Smooth muscle cell (in vitro differentiated cells): ENCODE measurements around the gene ABCA1. TPM values are rescaled to one million over a fixed set of nuclear protein-coding genes. Genes with fewer than 3 reads are reported as not detected.

Experiments used
- DNase-seq: peaks from one replicate; lab custom pipeline; 2025; ENCODE audit not compliant: unreplicated experiment; lab: John Stamatoyannopoulos, UW
- H2AFZ ChIP-seq: fragments of 200-600 bp; sonication (generic); 2 replicates; pipeline ENCODE4 v1.6.0; 2016; ENCODE audit warnings: antibody characterized with exemption, low read depth, mild to moderate bottlenecking
- H3F3A ChIP-seq: fragments of 200-600 bp; sonication (generic); 2 replicates; pipeline ENCODE4 v1.6.0; 2017; ENCODE audit warnings: antibody characterized with exemption, low read depth
- H3K27ac ChIP-seq: fragments of 200-600 bp; sonication (generic); 2 replicates; pipeline ENCODE4 v1.5.1; 2016; ENCODE audit warnings: low read depth, mild to moderate bottlenecking
- H3K27me3 ChIP-seq: fragments of 200-600 bp; sonication (generic); 2 replicates; pipeline ENCODE4 v1.6.1; 2016; ENCODE audit warnings: low read depth, mild to moderate bottlenecking
- H3K36me3 ChIP-seq: fragments of 200-600 bp; sonication (generic); 2 replicates; pipeline ENCODE4 v1.5.1; 2016; ENCODE audit warnings: low read depth
- H3K4me1 ChIP-seq: fragments of 200-600 bp; sonication (generic); 2 replicates; pipeline ENCODE4 v1.5.1; 2016; ENCODE audit warnings: low read depth
- H3K4me2 ChIP-seq: fragments of 200-600 bp; sonication (generic); 2 replicates; pipeline ENCODE4 v1.6.0; 2016; ENCODE audit warnings: mild to moderate bottlenecking
- H3K4me3 ChIP-seq: fragments of 200-600 bp; sonication (generic); 2 replicates; pipeline ENCODE4 v1.5.1; 2016; ENCODE audit warnings: mild to moderate bottlenecking
- H3K79me2 ChIP-seq: fragments of 200-600 bp; sonication (generic); 2 replicates; pipeline ENCODE4 v1.6.0; 2016; ENCODE audit warnings: low read depth, mild to moderate bottlenecking
- H3K9ac ChIP-seq: fragments of 200-600 bp; sonication (generic); 2 replicates; pipeline ENCODE4 v1.6.0; 2016; ENCODE audit warnings: low read depth
- H3K9me3 ChIP-seq: fragments of 200-600 bp; sonication (generic); replicated peaks from 2 replicates; pipeline ENCODE4 v1.5.1; 2016; ENCODE audit warnings: low read depth
- H4K20me1 ChIP-seq: fragments of 200-600 bp; sonication (generic); 2 replicates; pipeline ENCODE4 v1.6.0; 2016; ENCODE audit warnings: low read depth
- CTCF ChIP-seq: fragments of 200-600 bp; sonication (generic); IDR thresholded peaks from 2 replicates; pipeline ENCODE4 v1.5.1; 2017; ENCODE audit warnings: borderline replicate concordance, mild to moderate bottlenecking, antibody characterized with exemption; ENCODE audit not compliant: insufficient read depth, poor library complexity, severe bottlenecking
- WGBS: methylation state at CpG from one replicate; pipeline ENCODE4 v1.1.7; 2016; ENCODE audit warnings: low lambda C conversion rate; 5-methylcytosine and 5-hydroxymethylcytosine counted together
- polyA plus RNA-seq: library from polyadenylated mRNA; unstranded; fragments of >200 nt; fragmentation: Nextera tagmentation; extraction: Ambion mirVana; gene quantifications from 2 replicates; pipeline ENCODE4 v1.2.1, GENCODE V29; 2016
- total RNA-seq: library from RNA; depleted of rRNA; stranded (reverse); fragments of >200 nt; gene quantifications from 2 replicates; pipeline ENCODE4 v1.2.3, GENCODE V29; 2014

The ABCA1 gene
- total and polyA plus RNA-seq, 2 experiments from 2014 or later: 2.8 to 29.6 TPM

- WGBS: 85% methylated on average over 1 of the region's 1 CpG
- Histone ChIP-seq H3K9me3 (no peaks in the 10 kb centered on the region), H3F3A (no peaks in the 10 kb centered on the region), H3K4me1 (peaks cover 18% of the 10 kb centered on the region), H2AFZ (no peak overlapping the region), H3K27ac (peak overlapping the region; percentile 28), H3K27me3 (no peaks in the 10 kb centered on the region), H3K79me2 (peaks cover 9% of the 10 kb centered on the region), H3K4me2 (peak overlapping the region; percentile 57), H4K20me1 (peaks cover 32% of the 10 kb centered on the region), H3K4me3 (no peak overlapping the region), H3K36me3 (no peaks in the 10 kb centered on the region), H3K9ac (no peak overlapping the region)
- no peak for DNase-seq
- TF ChIP-seq CTCF: no peak
These were observed 31.8 kb downstream of the ABCA1 start for GRCh38 chr9:104896131-104896530.

GRCh38 chr9:104895572-104895971 lies 32.4 kb downstream of the ABCA1 start:
- Histone ChIP-seq H3K27me3 (no peaks in the 10 kb centered on the region), H3K4me2 (peak overlapping the region; percentile 57), H3K4me1 (peaks cover 12% of the 10 kb centered on the region), H3K9me3 (no peaks in the 10 kb centered on the region), H3K9ac (no peak overlapping the region), H3K36me3 (no peaks in the 10 kb centered on the region), H4K20me1 (peaks cover 32% of the 10 kb centered on the region), H2AFZ (no peak overlapping the region), H3K27ac (peak overlapping the region; percentile 28), H3K79me2 (peaks cover 12% of the 10 kb centered on the region), H3F3A (no peaks in the 10 kb centered on the region), H3K4me3 (no peak overlapping the region)
- TF ChIP-seq CTCF: no peak
- WGBS: 40% methylated on average over 6 of the region's 6 CpGs
- DNase-seq: no peak

GRCh38 chr9:104892701-104893100 lies 35.3 kb downstream of the ABCA1 start:
- Histone ChIP-seq H3K79me2 (peaks cover 16% of the 10 kb centered on the region), H3K9me3 (no peaks in the 10 kb centered on the region), H3F3A (no peaks in the 10 kb centered on the region), H3K4me2 (no peak overlapping the region), H3K4me3 (no peak overlapping the region), H3K36me3 (no peaks in the 10 kb centered on the region), H2AFZ (no peak overlapping the region), H3K27ac (no peak overlapping the region), H3K9ac (no peak overlapping the region), H4K20me1 (peaks cover 37% of the 10 kb centered on the region), H3K4me1 (peaks cover 10% of the 10 kb centered on the region), H3K27me3 (no peaks in the 10 kb centered on the region)
- TF ChIP-seq CTCF: no peak
- 84% methylated on average over 1 of the region's 1 CpG for WGBS
- no peak for DNase-seq

DNA sequence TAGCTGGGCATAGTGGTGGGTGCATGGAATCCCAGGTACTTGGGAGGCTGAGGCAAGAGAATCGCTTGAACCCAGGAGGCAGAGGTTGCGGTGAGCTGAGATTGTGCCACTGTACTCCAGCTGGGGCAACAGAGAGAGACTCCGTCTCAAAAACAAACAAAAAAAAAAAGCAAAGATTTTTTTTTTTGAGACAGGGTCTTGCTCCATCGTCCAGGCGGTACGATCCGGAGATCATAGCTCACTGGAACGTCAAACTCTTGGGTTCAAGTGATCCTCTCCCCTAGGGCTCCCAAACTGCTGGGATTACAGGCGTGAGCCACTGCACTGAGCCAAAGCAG lies 37.6 kb downstream of the ABCA1 start:
- no peak overlapping the region for H3K27ac ChIP-seq

More for the DNA sequence above, 37.6 kb downstream of the ABCA1 start:
- DNase-seq: no peak
- peaks cover 23% of the 10 kb centered on the region for H4K20me1 ChIP-seq
- H3K36me3 ChIP-seq: peaks cover under 1% of the 10 kb centered on the region
- TF ChIP-seq CTCF: no peak
- H3K79me2 ChIP-seq: peaks cover 16% of the 10 kb centered on the region
- no peak overlapping the region for H3K4me3 ChIP-seq
- no peak overlapping the region for H3K4me2 ChIP-seq
- peaks cover 6% of the 10 kb centered on the region for H3K4me1 ChIP-seq
- no peak overlapping the region for H2AFZ ChIP-seq
- no peaks in the 10 kb centered on the region for H3K9me3 ChIP-seq
- H3F3A ChIP-seq: no peaks in the 10 kb centered on the region
- H3K9ac ChIP-seq: no peak overlapping the region
- WGBS: 98% methylated on average over 9 of the region's 9 CpGs
- no peaks in the 10 kb centered on the region for H3K27me3 ChIP-seq
